GM18907 (cell line): ENCODE measurements around the gene MAD2L2.

Source experiments
- ATAC-seq: cut with Tn5 transposase; IDR thresholded peaks from one replicate; pipeline ENCODE4 v1.9.1; 2021; ENCODE audit warnings: mild to moderate bottlenecking, moderate library complexity; ENCODE audit not compliant: unreplicated experiment

MAD2L2 gene

DNA sequence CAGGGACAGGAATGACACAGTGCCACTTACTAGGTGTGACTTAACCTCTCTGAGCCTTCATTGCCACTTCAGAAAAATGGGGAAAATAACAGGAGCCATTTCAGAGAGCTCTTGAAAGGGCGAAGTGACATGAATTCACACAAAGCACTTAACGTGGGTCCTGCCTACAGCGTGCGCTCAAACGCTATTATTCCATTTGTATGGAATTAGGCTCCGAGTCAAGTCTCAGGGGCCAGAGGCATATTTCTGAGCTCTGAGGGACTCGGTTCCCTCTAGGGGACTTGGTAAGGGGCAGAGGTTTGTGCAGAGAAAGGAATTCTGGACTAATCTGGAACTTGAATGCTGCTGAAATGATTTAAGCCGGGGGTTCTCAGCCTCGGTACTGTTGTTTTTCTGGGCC, 24.6 kb upstream of the MAD2L2 start:
- ATAC-seq = no peak

GRCh38 chr1:11704691-11705475, 23.9 kb upstream of the MAD2L2 start:
- ATAC-seq = no peak

GRCh38 chr1:11704194-11704529, 23.2 kb upstream of the MAD2L2 start:
- ATAC-seq = no peak

DNA sequence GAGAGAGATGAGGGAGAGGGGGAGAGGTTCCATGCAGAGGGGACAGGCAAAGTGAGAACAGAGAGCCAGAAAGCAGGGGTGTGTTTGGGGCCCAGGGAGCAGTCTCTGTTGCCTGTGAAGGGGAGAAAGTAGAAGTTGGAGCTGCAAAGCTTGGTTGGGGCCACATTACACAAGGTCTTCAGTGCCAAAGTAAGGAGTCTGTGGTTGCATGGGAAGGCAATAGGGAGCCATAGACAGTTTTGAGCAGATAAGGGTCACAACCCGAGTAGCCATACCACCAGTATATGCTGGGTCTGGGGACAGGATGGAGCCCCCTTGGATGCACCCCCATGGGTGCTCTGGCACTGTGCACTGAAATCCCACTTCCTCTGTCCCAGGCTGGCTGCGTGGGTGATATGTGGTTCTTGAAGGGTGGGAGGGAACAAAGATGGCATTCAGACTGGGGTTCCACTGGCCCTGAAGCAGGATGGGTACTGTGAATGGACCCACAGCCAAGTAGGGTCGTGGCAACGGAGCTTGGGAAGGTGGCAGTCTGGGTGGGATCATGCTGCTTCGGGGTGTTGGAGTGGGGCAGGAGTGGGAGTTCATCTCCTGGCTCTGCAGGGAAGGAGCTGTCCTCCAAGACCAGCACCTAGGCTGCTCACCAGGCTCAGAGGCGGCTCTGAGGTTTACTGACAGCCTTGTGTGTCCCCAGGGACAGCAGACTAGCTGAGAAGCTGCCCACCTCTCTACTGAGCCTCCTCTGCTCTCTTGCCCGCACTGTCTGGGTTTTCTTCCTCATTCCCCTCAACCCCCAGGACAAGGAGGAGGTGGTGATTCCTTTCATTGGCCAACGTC, 22.6 kb upstream of the MAD2L2 start:
- no peak for ATAC-seq

- ATAC-seq = no peak
Observed at GRCh38 chr1:11701981-11702803, 21.2 kb upstream of the MAD2L2 start.

DNA sequence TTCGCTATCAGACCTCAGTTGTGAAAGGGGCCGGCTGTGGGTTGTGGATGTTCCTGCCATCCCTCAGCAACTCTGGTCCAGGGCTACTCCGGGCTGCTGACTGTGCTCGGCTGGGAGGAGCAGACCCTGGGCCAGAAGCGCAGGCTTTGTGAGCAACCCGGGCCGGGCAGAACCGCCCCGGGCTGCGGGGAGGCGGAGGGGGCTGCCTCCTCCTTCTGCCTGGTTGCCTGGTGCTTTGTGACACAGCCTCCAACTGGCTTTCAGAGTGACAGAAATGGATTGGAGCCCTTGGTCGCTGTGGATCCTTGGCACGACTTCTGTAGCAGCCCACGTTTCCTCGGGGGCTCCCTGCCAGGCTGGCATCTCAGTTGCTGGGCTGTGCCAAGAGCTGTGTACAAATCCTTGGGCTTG, 20.6 kb upstream of the MAD2L2 start:
- no peak for ATAC-seq

DNA sequence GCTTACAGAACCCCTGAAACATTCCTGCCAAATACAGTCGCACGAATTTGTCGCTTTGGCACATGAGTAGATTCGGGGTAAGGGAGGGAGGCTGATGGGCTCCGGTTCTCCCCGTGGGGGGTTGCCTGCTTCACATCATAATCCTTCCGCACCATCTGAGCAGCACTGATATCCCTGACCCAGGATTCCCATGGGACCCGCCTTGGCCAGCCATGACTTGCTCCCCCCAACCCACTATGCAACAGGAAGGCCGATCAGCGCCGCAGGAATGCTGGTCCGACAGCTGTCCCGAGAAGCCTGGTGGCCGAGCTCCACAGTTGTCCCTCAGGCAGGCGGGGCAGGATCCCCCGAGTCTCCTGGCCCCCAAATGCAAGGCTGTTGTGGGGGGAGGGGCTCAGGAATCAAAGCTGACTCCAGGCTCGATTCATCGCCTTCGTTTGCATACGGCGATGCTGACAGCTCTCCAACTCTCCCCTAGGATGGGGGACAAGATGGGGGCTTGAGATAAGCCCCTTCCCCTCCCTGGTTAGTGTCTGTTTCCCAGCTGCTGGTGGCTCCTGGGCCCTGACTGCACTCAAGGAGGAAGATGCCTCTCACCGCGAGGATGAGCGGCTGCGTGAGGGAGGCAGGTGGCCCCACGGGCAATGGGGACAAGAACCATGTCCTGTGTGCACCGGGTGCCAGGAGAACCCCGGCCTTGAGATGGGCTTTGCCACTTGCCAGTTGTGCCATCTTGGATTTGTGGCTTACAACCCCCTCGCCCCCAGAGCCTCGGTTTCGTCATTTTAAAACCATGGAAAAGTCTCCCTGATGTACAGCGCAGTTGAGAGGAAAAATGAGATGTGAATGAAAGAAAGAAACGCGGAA, 19.9 kb upstream of the MAD2L2 start:
- no peak for ATAC-seq

- ATAC-seq = no peak
Observed at GRCh38 chr1:11697893-11698210, 16.9 kb upstream of the MAD2L2 start.

- no peak for ATAC-seq
Observed at GRCh38 chr1:11697188-11697892, 16.4 kb upstream of the MAD2L2 start.

DNA sequence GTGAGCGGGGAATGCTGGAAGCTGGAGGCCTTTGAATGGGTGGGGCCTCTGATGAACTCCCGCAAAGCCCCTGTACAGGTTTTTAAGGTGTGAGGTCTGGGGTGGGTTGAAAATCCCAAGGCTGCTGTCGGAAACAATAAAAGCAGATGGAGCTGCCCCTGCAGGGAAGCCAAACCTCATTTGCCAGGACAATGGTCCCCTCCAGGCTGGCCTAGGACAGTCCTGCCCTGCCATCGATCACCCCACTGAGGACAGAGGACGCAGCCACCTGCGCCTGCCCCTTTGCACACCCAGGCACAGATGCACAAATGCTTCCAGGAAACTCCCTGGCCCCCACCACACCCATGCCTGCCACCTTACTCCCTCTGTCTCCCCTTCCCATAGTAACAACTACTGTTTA, 14.9 kb upstream of the MAD2L2 start:
- ATAC-seq = no peak

GRCh38 chr1:11693917-11694316, 13.0 kb upstream of the MAD2L2 start:
- no peak for ATAC-seq

DNA sequence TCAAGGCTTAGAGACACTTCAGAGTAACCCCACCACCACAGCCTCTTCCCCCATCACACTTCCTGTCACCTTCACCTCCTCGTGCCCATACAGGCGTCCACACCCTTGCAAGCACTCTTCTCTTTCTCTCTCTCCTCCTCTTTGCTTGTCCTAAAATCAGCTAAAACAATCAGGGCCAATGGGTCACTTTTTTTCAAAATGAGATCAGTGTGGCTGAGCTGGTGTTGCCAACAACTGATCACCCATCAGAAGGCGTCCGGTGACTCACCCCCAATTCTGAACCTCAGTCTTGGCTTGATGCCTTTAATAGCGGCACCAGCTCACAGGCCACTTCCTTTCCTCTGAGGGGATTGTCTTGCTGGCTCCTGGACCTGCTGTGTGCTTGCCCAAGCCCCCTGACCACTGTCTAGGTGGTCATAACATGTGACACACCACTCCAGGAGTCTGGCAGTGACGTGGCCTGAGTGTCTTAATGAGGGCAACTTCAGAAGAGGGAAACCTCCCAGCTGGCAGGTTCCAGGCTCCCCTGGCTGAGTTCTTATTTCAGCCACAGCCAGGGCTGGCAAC, 12.2 kb upstream of the MAD2L2 start:
- ATAC-seq = no peak

- ATAC-seq = no peak
Observed at GRCh38 chr1:11691928-11692711, 11.2 kb upstream of the MAD2L2 start.

- ATAC-seq = no peak
Observed at GRCh38 chr1:11691302-11691914, 10.5 kb upstream of the MAD2L2 start, which contains the start of gene DRAXIN. Gene DRAXIN (plus strand): TSS chr1:11691710. CDS start chr1:11706259, 14,549 bp downstream.

- no peak for ATAC-seq
Observed at GRCh38 chr1:11690397-11691301, 9.7 kb upstream of the MAD2L2 start.

DNA sequence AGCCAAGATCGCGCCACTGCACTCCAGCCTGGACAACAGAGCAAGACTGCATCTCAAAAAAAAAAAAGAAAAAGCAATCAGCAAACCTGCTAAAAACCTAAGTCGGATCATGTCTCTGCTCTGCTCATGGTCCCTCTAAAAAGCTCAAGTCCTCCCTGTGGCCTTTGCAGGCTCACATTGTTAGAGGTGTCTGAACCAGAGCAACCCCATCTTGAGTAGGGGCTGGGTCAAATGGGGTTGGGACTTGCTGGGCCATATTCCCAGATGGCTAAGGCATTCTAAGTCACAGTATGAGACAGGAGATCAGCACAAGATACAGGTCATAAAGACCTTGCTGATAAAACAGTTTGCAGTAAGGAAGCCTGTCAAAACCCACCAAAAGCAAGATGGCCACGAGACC, 7.6 kb upstream of the MAD2L2 start:
- no peak for ATAC-seq

- no peak for ATAC-seq
Observed at GRCh38 chr1:11685210-11685752, 4.3 kb upstream of the MAD2L2 start.
